H1 (cell line): Measurements from ENCODE around the gene FRMD4A. TPM values are rescaled to one million over a fixed set of nuclear protein-coding genes. Genes with fewer than 3 reads are reported as not detected.

ENCODE experiments used
- ATF2 ChIP-seq: IDR thresholded peaks from 2 replicates; pipeline ENCODE4 v1.6.1; 2012; ENCODE audit warnings: low read length, inconsistent platforms
- BCL11A ChIP-seq, 2 experiments: IDR thresholded peaks; one replicate each; pipeline ENCODE4 v1.6.1; 2011; ENCODE audit warnings: low read depth in 2 of 2, low read length in 2 of 2, mild to moderate bottlenecking in 2 of 2
- BRCA1 ChIP-seq: IDR thresholded peaks from 2 replicates; pipeline ENCODE4 v1.6.1; 2012; ENCODE audit warnings: low read depth, low read length, improper control_type of control experiment
- CBX5 ChIP-seq: fragments of 300-800, 300-1000 bp; sonication (generic); IDR thresholded peaks from 2 replicates; pipeline ENCODE4 v1.7.1; 2016; ENCODE audit warnings: antibody characterized with exemption, low read length, low read depth
- CEBPB ChIP-seq: IDR thresholded peaks from 2 replicates; pipeline ENCODE4 v1.6.1; 2012; ENCODE audit warnings: low read depth, low read length
- E2F6 ChIP-seq: IDR thresholded peaks from 2 replicates; pipeline ENCODE4 v1.6.1; 2012; ENCODE audit warnings: inconsistent platforms
- EP300 ChIP-seq, 2 experiments: IDR thresholded peaks; 1 replicate in 1 of 2; 2 replicates in 1 of 2; pipeline ENCODE4 v1.6.1; 2011 to 2012; ENCODE audit warnings: low read depth in 2 of 2, low read length in 2 of 2, mild to moderate bottlenecking in 2 of 2, borderline replicate concordance in 1 of 2, inconsistent platforms in 1 of 2, moderate library complexity in 1 of 2
- JUND ChIP-seq: IDR thresholded peaks from 2 replicates; pipeline ENCODE4 v1.6.1; 2011; ENCODE audit warnings: mild to moderate bottlenecking, improper control_type of control experiment, low read length
- MAX ChIP-seq: IDR thresholded peaks from 2 replicates; pipeline ENCODE4 v1.6.1; 2012; ENCODE audit warnings: inconsistent platforms
- NANOG ChIP-seq: IDR thresholded peaks from 2 replicates; pipeline ENCODE4 v1.6.1; 2011; ENCODE audit warnings: low read length, low read depth, mild to moderate bottlenecking, inconsistent platforms; ENCODE audit not compliant: insufficient read depth, poor library complexity, severe bottlenecking
- NRF1 ChIP-seq: IDR thresholded peaks from 2 replicates; pipeline ENCODE4 v1.6.1; 2011; ENCODE audit warnings: mild to moderate bottlenecking, low read depth, low read length, improper control_type of control experiment
- POLR2AphosphoS5 ChIP-seq: IDR thresholded peaks from 2 replicates; pipeline ENCODE4 v1.6.1; 2011; ENCODE audit warnings: low read depth, low read length
- RFX5 ChIP-seq: IDR thresholded peaks from 2 replicates; pipeline ENCODE4 v1.6.1; 2011; ENCODE audit warnings: low read depth, low read length, improper control_type of control experiment, borderline replicate concordance
- RXRA ChIP-seq: IDR thresholded peaks from 2 replicates; pipeline ENCODE4 v1.6.1; 2011; ENCODE audit warnings: low read depth, mild to moderate bottlenecking, low read length, moderate library complexity; ENCODE audit not compliant: insufficient read depth
- SIN3A ChIP-seq, 2 experiments: IDR thresholded peaks in 1 of 2; conservative IDR thresholded peaks in 1 of 2; 2 replicates each; pipeline ENCODE4 v1.6.1; 2011 to 2012; ENCODE audit warnings: low read length in 2 of 2, improper control_type of control experiment in 1 of 2, low read depth in 1 of 2, mild to moderate bottlenecking in 1 of 2
- SIRT6 ChIP-seq: IDR thresholded peaks from one replicate; pipeline ENCODE4 v1.7.1; 2012; ENCODE audit warnings: low read length, inconsistent platforms
- TAF7 ChIP-seq: optimal IDR thresholded peaks from 2 replicates; pipeline ENCODE3; 2011; ENCODE audit warnings: low read depth, mild to moderate bottlenecking, inconsistent platforms, low read length, moderate library complexity, borderline replicate concordance
- TEAD4 ChIP-seq: IDR thresholded peaks from 2 replicates; pipeline ENCODE4 v1.6.1; 2012; ENCODE audit warnings: low read depth, low read length, inconsistent platforms, mixed read lengths
- USF2 ChIP-seq: IDR thresholded peaks from 2 replicates; pipeline ENCODE4 v1.6.1; 2011; ENCODE audit warnings: low read length, improper control_type of control experiment
- YY1 ChIP-seq: IDR thresholded peaks from 2 replicates; pipeline ENCODE4 v1.6.1; 2011; ENCODE audit warnings: low read depth, mild to moderate bottlenecking, low read length
- polyA plus RNA-seq, 7 experiments: library from polyadenylated mRNA; depleted of rRNA in 3 of 7; stranded (reverse) in 5 of 7; unstranded in 2 of 7; fragments of >200 nt in 5 of 7; fragments of 200-250 nt in 2 of 7; gene quantifications; 1 replicate in 5 of 7; 2 replicates in 1 of 7; 4 replicates in 1 of 7; pipeline versions ENCODE4 v1.2.1 to v1.2.3, GENCODE V29; 2011 to 2013; ENCODE audit warnings: missing spikeins in 2 of 7, mixed read lengths in 2 of 7
- total RNA-seq: library from RNA; stranded (reverse); fragmentation: NEBNext Ultra II Directional; extraction: Animal tissue kit (Norgen Biotek cat#: 25700); gene quantifications from 2 replicates; pipeline ENCODE4 v1.2.1, GENCODE V29; 2021

Gene FRMD4A
- total and polyA plus RNA-seq, 2 of the 8 experiments (the other 6 are each of a cell fraction or from before 2014, with no cell fraction given): 38.6 to 39.6 TPM

- TF ChIP-seq ATF2: peak; percentile 93
- no peak for TF ChIP-seq SIRT6
- no peak for TF ChIP-seq TEAD4
- peak; percentile 50 for TF ChIP-seq NRF1
- TF ChIP-seq BRCA1: 0 out of 2 replicates have a peak, but pooled peaks have one; percentile 41
- no peak for TF ChIP-seq RFX5
- no peak; a peak in 1 of 4 replicates for TF ChIP-seq SIN3A (conservative IDR thresholded peaks at IDR 0.05 in 1 of 2, IDR thresholded peaks at IDR 0.05 in 1 of 2; ENCODE audit: low read depth in 1 of 2, low read length in 2 of 2)
- TF ChIP-seq YY1: peak; percentile 86
- TF ChIP-seq NANOG: no peak
- no peak for TF ChIP-seq CBX5
- 0 out of 2 replicates have a peak, but pooled peaks have one; percentile 11 for TF ChIP-seq MAX
- TF ChIP-seq JUND: peak; percentile 74
- TF ChIP-seq CEBPB: peak; percentile 30; the same call in 1 of the 2 replicates
- no peak for TF ChIP-seq E2F6
- TF ChIP-seq EP300 (IDR thresholded peaks at IDR 0.05; ENCODE audit: borderline replicate concordance in 1 of 2, low read depth in 2 of 2, low read length in 2 of 2): 0 out of 3 replicates have a peak, but pooled peaks of 1 of the 2 experiments have one; percentile 58
- no peak for TF ChIP-seq RXRA
- TF ChIP-seq BCL11A (IDR thresholded peaks at IDR 0.05; ENCODE audit: low read depth in 2 of 2, low read length in 2 of 2): no peak
- peak; percentile 100 for TF ChIP-seq POLR2AphosphoS5
- peak; percentile 27; the same call in 1 of the 2 replicates for TF ChIP-seq USF2
- TF ChIP-seq TAF7: peak; percentile 100
These were observed 145.2 kb downstream of the FRMD4A start (continued) for GRCh38 chr10:14185316-14186045.
